Natural killer cell (primary cell): ENCODE data around the gene ST3GAL4. TPM values are rescaled to one million over a fixed set of nuclear protein-coding genes. Genes with fewer than 3 reads are reported as not detected.
"Not testable (repeated sequence)": the region's sequence is repeated elsewhere in the genome, so short reads cannot be mapped to it uniquely, and the experiment has no call there.

Experiments used
- ATAC-seq, 3 donors: fragments of 150-1000 bp in 2 of 3; fragments of 200-7000 bp in 1 of 3; cut with Tn5 transposase; 1 replicate in 1 of 3; 2 replicates in 2 of 3; pipeline ENCODE4 v1.10.0; 2021; ENCODE audit warnings: mild to moderate bottlenecking in 2 of 3, moderate library complexity in 2 of 3
- DNase-seq, 2 donors: peaks; one replicate each; pipeline versions ENCODE4 v3.0.0 to v3.0.0-alpha.2; 2013 to 2021; ENCODE audit warnings: mixed read lengths in 1 of 2
- H3K27ac ChIP-seq: one replicate; pipeline ENCODE4 v1.5.1; 2013; ENCODE audit warnings: mild to moderate bottlenecking, low read length
- H3K27me3 ChIP-seq: one replicate; pipeline ENCODE4 v1.6.1; 2013; ENCODE audit warnings: low read length; ENCODE audit not compliant: control insufficient read depth, insufficient read depth
- H3K36me3 ChIP-seq: one replicate; pipeline ENCODE4 v1.6.1; 2013; ENCODE audit warnings: low read length; ENCODE audit not compliant: control insufficient read depth, insufficient read depth
- H3K4me1 ChIP-seq: one replicate; pipeline ENCODE4 v1.6.1; 2013; ENCODE audit warnings: low read length; ENCODE audit not compliant: control insufficient read depth, insufficient read depth
- H3K4me3 ChIP-seq: one replicate; pipeline ENCODE4 v1.5.1; 2013; ENCODE audit warnings: low read length
- H3K9me3 ChIP-seq: one replicate; pipeline ENCODE4 v1.6.1; 2013; ENCODE audit warnings: low read length; ENCODE audit not compliant: control insufficient read depth, insufficient read depth
- H3K27ac Mint-ChIP-seq, 2 donors: one replicate each; pipeline ENCODE4 v1.8.0; 2022; ENCODE audit warnings: mild to moderate bottlenecking in 2 of 2, mixed read lengths in 2 of 2, moderate library complexity in 1 of 2
- H3K27me3 Mint-ChIP-seq, 2 donors: one replicate each; pipeline ENCODE4 v1.8.0; 2022; ENCODE audit warnings: low read depth in 2 of 2, mixed read lengths in 2 of 2
- H3K36me3 Mint-ChIP-seq: one replicate; pipeline ENCODE4 v1.8.0; 2022; ENCODE audit warnings: mixed read lengths
- H3K4me1 Mint-ChIP-seq, 2 donors: one replicate each; pipeline ENCODE4 v1.8.0; 2022; ENCODE audit warnings: mixed read lengths in 2 of 2
- H3K4me3 Mint-ChIP-seq: one replicate; pipeline ENCODE4 v1.8.0; 2022; ENCODE audit warnings: mild to moderate bottlenecking, moderate library complexity, mixed read lengths
- H3K9me3 Mint-ChIP-seq, 2 donors: one replicate each; pipeline ENCODE4 v1.8.0; 2022; ENCODE audit warnings: mixed read lengths in 2 of 2
- CTCF ChIP-seq: fragments of 200-600 bp; IDR thresholded peaks from one replicate; pipeline ENCODE4 v1.8.0; 2022; ENCODE audit warnings: antibody characterized with exemption
- WGBS: methylation state at CpG from one replicate; pipeline ENCODE4 v1.1.7; 2013; ENCODE audit warnings: missing lambda C conversion rate; ENCODE audit not compliant: insufficient coverage; 5-methylcytosine and 5-hydroxymethylcytosine counted together
- intact Hi-C: fragments of 100-400 bp; cut with micrococcal nuclease; formaldehyde crosslinking; loops from one replicate; pipeline ENCODE4 v1.14.2; 2022
- total RNA-seq, 4 donors: library from RNA; stranded (reverse); fragments of 120-200 nt in 1 of 4; gene quantifications; one replicate each; pipeline versions ENCODE4 v1.2.3 to v1.2.4, GENCODE V29; 2013 to 2022

Gene ST3GAL4
- total RNA-seq = 10 to 100 TPM; 43.3 to 57.6 (median 47.3) TPM
- total RNA-seq (2013) = 16.6 TPM

GRCh38 chr11:126355324-126355925 lies at the start of gene ST3GAL4:
Gene ST3GAL4, plus strand, starts transcription at chr11:126355686. Its CDS starts 50,470 bp downstream, at chr11:126406156.
- ATAC-seq = peak; percentile 64 to 78 (median 76)
- Mint-ChIP-seq H3K27me3 (no peaks in the 10 kb centered on the region), H3K9me3 (no peaks in the 10 kb centered on the region), H3K4me3 (peak within 1 kb of the TSS; percentile 96), H3K4me1 (peaks cover 47 to 87% of the 10 kb centered on the region in 2 donors), H3K36me3 (no peaks in the 10 kb centered on the region), H3K27ac (peak within 1 kb of the TSS; percentile 91 to 96)
- WGBS = under 1% methylated on average over 71 of the region's 71 CpGs
- no peaks in the 10 kb centered on the region for H3K36me3 ChIP-seq
- peak; percentile 60 to 73 for DNase-seq
- intact Hi-C loops = no loop called here
- H3K27me3 ChIP-seq = no peaks in the 10 kb centered on the region
- H3K9me3 ChIP-seq = no peaks in the 10 kb centered on the region
- peak within 1 kb of the TSS; percentile 82 for H3K4me3 ChIP-seq
- peaks cover 60% of the 10 kb centered on the region for H3K4me1 ChIP-seq
- H3K27ac ChIP-seq = peak within 1 kb of the TSS; percentile 76
- TF ChIP-seq CTCF = no peak

DNA sequence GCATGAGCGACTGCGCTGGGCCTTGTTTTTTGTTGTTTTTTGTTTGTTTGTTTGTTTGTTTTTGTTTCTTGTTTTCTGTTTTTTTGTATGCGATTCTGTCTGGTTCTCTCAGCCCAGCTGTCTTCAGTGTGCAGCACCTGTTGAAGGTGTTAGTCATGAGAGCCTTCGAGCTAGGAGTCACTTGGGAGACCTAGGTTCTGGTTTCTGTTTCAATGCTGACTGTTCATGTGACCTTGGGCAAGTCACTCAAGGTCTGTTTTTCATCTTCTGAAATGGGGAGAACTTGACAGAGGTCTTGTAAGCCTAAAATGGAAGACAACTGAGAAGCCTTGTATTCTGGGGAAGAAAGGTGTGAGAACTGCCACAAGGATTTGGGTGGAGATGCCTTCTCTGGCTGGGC lies 49.8 kb upstream of the ST3GAL4 start:
- peaks cover 32% of the 10 kb centered on the region for H3K4me1 ChIP-seq
- DNase-seq (peak in 1 of 2 donors; percentile 40), ATAC-seq (no peak)
- Mint-ChIP-seq H3K4me3 (peak overlapping the region; percentile 69), H3K4me1 (peaks cover 37 to 43% of the 10 kb centered on the region in 2 donors), H3K9me3 (no peaks in the 10 kb centered on the region), H3K27ac (peak overlapping the region; percentile 73 to 77), H3K36me3 (peaks cover 6% of the 10 kb centered on the region), H3K27me3 (no peaks in the 10 kb centered on the region)
- intact Hi-C loops = no loop called here
- H3K9me3 ChIP-seq = no peaks in the 10 kb centered on the region
- no peak overlapping the region for H3K27ac ChIP-seq
- H3K27me3 ChIP-seq = no peaks in the 10 kb centered on the region
- peaks cover 13% of the 10 kb centered on the region for H3K36me3 ChIP-seq
- 80% methylated on average over 4 of the region's 4 CpGs for WGBS
- no peak for TF ChIP-seq CTCF
- H3K4me3 ChIP-seq = no peak overlapping the region

DNA sequence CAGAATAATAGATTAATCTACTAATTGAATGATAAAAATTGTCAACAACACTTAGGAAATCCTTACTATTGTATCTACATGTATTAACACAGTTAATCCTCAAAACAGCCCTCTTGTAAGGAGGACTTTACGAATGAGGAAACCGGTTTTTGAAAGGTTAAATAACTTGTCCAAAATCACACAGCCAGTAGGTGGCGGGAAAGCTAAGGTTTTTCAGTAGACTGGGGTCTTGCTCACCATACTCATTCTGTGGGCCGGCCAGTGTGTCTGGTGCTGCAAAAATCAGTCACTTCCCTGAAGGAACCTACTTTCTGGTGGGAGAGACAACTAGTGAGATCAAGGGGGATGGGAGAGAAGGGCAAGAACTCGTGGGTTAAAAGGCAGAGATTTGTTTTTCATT lies 47.8 kb upstream of the ST3GAL4 start:
- H3K9me3 ChIP-seq = no peaks in the 10 kb centered on the region
- Mint-ChIP-seq H3K4me3 (peak overlapping the region; percentile 45), H3K4me1 (peaks cover 54 to 59% of the 10 kb centered on the region in 2 donors), H3K27ac (peak overlapping the region in 1 of 2 donors; percentile 35), H3K36me3 (peaks cover 6% of the 10 kb centered on the region), H3K9me3 (no peaks in the 10 kb centered on the region), H3K27me3 (no peaks in the 10 kb centered on the region)
- no peaks in the 10 kb centered on the region for H3K27me3 ChIP-seq
- H3K4me3 ChIP-seq = no peak overlapping the region
- DNase-seq = peak in 1 of 2 donors; percentile 36
- H3K4me1 ChIP-seq = peaks cover 52% of the 10 kb centered on the region
- H3K27ac ChIP-seq = no peak overlapping the region
- intact Hi-C loops = no loop called here
- peak; percentile 34 for TF ChIP-seq CTCF
- H3K36me3 ChIP-seq = peaks cover 14% of the 10 kb centered on the region
- WGBS = 46% methylated on average over 4 of the region's 5 CpGs
- no peak for ATAC-seq

DNA sequence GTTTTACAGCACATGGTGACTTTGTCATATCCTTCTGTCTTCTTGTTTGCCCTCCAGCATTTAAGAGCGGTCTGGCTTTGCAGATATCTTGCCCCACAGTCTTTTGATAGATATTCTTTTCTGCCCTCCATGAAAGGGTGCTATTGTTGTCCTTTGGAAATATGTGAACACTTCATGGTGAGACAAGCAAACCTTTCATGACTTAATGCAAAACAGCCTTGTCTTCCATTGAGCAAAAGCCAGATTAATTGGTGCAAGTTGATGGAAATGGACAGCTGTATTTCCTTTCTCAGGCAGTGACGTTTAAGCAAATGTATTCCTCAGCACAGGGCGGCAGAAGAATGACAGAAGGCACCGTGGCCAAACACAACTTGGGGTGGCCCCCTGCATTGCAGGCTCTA lies 47.2 kb upstream of the ST3GAL4 start:
- peaks cover 52% of the 10 kb centered on the region for H3K4me1 ChIP-seq
- ATAC-seq = no peak
- H3K9me3 Mint-ChIP-seq = no peaks in the 10 kb centered on the region
- no peak overlapping the region for H3K4me3 ChIP-seq
- intact Hi-C loops = no loop called here
- no peak for TF ChIP-seq CTCF
- no peak for DNase-seq
- H3K27me3 Mint-ChIP-seq = no peaks in the 10 kb centered on the region
- H3K4me3 Mint-ChIP-seq = no peak overlapping the region
- H3K27me3 ChIP-seq = no peaks in the 10 kb centered on the region
- 99% methylated on average over 4 of the region's 4 CpGs for WGBS
- peaks cover 16% of the 10 kb centered on the region for H3K36me3 ChIP-seq
- peaks cover 6% of the 10 kb centered on the region for H3K36me3 Mint-ChIP-seq
- peak overlapping the region in 1 of 2 donors; percentile 35 for H3K27ac Mint-ChIP-seq
- no peaks in the 10 kb centered on the region for H3K9me3 ChIP-seq
- no peak overlapping the region for H3K27ac ChIP-seq
- H3K4me1 Mint-ChIP-seq = peaks cover 59 to 61% of the 10 kb centered on the region in 2 donors

GRCh38 chr11:126308771-126309170 lies 46.7 kb upstream of the ST3GAL4 start:
- H3K4me3 ChIP-seq, intact Hi-C loops, H3K27me3 ChIP-seq, H3K27me3 Mint-ChIP-seq, H3K27ac Mint-ChIP-seq, H3K9me3 Mint-ChIP-seq, H3K36me3 Mint-ChIP-seq, DNase-seq, H3K27ac ChIP-seq, H3K9me3 ChIP-seq, H3K4me3 Mint-ChIP-seq, ATAC-seq: not testable (repeated sequence)
- peaks cover 59 to 60% of the 10 kb centered on the region in 2 donors for H3K4me1 Mint-ChIP-seq
- H3K4me1 ChIP-seq = peaks cover 47% of the 10 kb centered on the region
- WGBS = 93% methylated on average over 4 of the region's 4 CpGs
- H3K36me3 ChIP-seq = peaks cover 16% of the 10 kb centered on the region
